Measurements from ENCODE around the gene PRKCE.
"Not testable (repeated sequence)": the region's sequence is repeated elsewhere in the genome, so short reads cannot be mapped to it uniquely, and the experiment has no call there.

Gene PRKCE

DNA sequence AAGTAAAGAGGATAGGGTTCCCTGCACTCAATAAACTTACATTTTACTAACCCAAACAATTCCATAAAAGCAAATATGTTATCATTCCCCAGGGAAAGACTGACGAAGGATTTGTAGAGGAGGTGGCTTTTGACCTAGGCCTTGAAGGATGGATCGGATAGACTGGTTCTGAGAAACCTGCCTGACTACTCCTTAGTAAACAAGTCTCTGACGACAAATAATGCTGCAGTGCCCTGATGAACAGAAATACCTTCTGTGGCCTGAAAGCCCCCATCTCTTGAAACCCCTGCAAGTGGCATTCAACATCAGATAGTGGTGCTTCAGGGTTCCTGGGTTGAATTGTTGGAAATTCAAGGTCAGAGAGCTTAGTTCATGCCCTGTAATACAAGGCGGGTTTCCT lies 19.2 kb downstream of the PRKCE start:
- no peak for DNase-seq

- DNase-seq: no peak
These were observed 20.7 kb downstream of the PRKCE start for GRCh38 chr2:45672138-45672537.

GRCh38 chr2:45674035-45674816 lies 22.8 kb downstream of the PRKCE start:
- no peak for DNase-seq

DNA sequence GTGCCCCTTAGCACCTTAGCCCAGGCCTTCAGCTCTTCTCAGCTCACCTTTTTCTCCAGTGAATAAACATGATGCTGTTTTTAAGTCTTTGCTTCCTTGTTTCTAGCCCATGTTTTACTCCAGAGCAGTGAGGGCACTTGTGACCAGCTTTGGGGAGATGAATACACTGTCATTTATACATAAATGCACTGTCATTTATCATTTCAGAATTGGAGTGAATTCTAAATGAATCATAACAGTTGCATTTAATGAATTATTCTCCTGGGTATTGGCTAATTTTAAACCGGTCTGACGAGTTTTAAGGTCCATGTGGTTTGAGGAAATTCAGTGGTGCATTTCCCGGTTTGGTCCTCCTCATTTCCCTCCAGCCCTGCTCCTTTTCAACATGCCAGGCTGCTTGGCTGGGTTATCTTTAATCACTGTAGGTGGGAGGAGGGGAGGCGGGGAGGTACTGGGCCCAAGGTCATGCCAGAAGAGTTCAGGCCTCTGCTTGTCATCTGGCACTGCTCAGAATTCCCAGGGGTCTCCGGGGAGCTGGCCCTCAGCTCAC lies 23.9 kb downstream of the PRKCE start:
- DNase-seq: no peak

GRCh38 chr2:45676088-45676487 lies 24.6 kb downstream of the PRKCE start:
- no peak for DNase-seq

DNA sequence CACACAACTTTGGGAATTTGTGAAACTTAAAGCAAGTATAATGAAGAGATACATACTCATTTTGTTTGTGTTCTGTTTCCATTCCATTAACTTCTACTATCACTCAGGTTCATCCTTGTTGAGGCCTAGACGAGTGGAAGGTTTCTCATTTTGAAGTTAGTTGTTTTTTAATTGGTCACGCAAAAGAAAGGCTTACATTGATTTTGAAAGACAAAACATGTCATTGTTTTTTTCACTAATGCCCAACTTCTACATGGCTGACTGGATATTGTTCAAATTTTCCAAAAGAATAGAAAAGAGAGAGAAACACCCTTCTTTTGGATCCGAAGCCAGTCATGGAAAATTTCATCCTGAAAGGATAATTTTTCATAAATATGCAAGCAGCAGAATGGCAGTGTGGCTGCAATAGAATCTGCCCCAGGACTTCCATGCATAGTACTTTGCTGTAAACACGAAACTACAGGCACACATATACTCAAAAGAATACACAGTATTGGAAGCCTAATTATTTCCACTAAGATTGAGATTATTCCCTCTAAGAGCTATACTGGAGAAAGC lies 27.4 kb downstream of the PRKCE start:
- DNase-seq: no peak

- DNase-seq: no peak
These were observed 29.0 kb downstream of the PRKCE start for GRCh38 chr2:45680351-45680967.

GRCh38 chr2:45681675-45682074 lies 30.2 kb downstream of the PRKCE start:
- DNase-seq: no peak

DNA sequence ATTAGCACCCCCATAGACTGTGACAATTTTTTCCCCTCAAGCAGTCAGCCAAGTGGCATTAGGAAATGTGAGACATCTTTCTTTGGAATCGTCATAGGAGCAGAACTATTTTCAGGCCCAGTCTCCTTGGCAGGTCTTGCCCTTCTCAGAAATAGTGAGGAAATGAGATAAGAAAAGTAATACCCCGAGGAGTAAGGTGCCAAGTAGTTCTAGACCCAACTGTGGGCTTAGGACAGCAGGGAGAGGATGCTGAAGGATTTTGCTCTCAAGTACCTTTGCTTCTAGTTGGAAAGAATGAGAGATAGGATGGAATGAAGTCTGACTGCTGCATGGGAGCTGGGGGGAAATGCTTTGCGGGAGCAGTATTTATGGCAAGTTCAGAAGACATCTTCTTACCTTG lies 31.8 kb downstream of the PRKCE start:
- no peak for DNase-seq

GRCh38 chr2:45684756-45685155 lies 33.3 kb downstream of the PRKCE start:
- DNase-seq: no peak

DNA sequence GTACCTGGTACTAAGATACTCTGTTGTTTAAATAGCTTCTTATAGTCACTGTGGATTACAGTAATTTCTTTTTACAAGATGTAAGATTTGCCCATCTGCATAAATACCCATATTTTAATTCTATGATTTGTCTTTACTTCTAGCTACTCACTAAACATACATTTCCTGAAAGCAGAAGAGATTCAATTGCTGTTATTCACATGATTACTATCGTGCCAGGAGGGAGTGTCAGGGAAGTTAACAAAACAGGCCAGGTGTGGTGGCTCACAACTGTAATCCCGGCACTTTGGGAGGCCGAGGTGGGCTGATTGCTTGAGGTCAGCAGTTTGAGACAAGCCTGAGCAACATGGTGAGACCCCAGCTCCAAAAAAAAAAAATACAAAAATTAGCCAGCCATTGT lies 33.8 kb downstream of the PRKCE start:
- no peak for DNase-seq

GRCh38 chr2:45687964-45688363 lies 36.5 kb downstream of the PRKCE start:
- DNase-seq: no peak

DNA sequence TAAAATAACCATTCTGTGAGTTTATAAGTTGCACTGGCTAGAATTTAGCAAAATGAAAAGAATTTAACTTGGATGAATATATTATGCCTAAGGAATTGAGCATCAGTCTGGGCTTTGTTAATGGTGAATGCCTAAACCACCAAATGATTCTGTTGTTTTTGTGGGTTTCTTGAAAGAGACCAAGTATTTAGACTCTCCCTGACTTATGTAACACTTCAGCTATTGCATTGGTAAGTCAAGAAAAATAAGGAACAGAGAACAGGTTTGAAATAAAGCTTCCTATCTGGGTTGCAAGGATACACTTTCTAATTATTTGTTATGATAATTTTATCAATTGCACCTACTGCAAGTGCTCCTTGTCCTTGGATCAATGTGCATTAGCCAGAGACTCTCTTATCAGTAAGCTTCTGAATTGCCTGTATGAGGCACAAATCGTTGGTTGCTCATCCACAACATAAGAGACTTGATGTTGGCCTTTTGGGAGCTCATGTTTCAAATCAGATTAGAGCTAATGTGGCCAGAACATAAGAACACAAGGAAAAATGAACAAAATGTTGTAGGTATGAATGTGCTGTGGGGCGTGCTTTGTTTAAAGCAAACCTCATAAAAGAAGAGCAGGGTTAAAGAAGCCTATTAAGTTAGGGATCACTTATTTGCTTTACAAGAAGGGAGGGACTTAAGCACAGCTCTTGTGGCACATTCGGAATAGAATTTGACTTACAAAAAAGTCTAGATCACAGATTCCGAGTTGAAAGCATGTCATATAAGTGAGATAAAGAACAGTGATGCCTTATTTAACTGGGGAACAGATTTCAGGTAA lies 37.2 kb downstream of the PRKCE start:
- no peak for DNase-seq

- DNase-seq: no peak
These were observed 38.8 kb downstream of the PRKCE start for GRCh38 chr2:45690231-45690630.

DNA sequence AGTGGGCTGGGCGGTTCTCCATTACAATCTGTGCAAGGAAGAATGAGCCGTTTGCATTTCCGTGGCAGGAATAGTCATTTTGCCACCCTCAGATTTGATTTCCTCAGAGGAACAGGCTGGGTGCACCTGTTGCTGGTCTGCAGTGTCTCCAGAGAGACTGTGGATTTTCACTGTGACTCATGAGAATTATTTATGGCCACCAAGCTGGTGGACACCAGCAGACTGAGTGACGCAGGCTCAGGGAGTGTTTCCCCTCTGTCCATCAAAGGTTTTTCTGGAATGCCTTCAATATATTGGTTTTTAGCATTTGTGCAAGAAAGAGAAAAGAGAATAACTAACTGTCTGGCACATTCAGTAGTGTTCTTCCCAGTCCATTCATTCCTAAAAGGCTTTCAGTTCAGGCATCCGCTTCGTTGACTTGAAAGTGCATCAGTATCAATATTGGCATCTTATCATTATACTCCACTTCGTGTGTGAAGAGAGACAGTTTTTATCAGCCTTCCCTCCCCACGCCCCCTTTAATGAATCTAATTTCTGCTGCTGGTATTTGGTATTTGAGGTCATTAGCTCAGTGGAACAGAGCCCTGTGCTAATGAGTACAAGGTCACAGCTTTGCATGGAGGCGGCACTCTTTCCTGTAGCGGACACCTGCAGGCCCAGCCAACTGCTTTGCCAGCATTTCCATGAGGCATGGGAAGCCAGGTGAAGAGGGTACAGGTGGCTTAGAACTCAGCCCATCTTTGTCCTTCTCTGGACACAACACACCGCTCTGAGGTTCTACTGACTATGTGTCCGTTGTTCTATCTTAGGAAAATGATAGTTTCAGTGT lies 39.9 kb downstream of the PRKCE start:
- DNase-seq: no peak

- DNase-seq: no peak
These were observed 41.1 kb downstream of the PRKCE start for GRCh38 chr2:45692566-45692965.

DNA sequence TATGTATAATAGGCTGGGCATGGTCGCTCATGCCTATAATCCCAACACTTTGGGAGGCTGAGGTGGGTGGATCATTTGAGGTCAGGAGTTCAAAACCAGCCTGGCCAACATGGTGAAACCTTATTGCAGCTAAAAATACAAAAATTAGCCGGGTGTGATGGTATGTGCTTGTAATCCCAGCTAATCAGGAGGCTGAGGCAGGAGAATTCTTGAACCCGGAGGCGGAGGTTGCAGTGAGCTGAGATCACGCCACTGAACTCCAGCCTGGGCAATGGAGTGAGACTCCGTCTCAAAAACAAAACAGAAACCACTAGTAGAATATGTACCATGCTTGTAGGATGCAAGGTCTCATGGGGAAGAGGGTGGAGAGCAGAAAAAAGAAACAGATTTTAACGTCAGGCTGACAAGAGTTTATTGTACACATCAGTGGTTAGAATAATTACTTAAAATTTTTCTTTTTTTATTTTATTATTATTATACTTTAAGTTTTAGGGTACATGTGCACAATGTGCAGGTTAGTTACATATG lies 44.1 kb downstream of the PRKCE start:
- DNase-seq: not testable (repeated sequence)

DNA sequence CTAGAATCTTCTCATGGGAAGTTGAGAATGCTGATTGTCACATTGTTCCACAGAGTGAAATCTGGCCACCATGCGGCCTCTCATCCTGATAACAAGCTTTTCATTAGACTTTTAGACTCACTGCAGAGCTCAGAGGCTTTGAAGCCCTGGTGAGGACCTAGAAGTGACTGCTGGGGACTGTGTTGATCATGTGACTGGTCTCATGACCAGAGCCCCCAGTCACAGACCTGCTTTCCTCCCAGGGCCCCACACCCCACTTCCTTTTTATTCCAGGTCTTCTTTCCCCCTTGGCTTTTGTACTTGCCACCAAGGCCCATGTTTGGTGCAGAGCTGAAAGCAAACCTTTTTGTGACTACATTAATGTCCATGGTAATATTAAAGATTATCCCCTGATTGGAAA lies 45.2 kb downstream of the PRKCE start:
- no peak for DNase-seq

DNA sequence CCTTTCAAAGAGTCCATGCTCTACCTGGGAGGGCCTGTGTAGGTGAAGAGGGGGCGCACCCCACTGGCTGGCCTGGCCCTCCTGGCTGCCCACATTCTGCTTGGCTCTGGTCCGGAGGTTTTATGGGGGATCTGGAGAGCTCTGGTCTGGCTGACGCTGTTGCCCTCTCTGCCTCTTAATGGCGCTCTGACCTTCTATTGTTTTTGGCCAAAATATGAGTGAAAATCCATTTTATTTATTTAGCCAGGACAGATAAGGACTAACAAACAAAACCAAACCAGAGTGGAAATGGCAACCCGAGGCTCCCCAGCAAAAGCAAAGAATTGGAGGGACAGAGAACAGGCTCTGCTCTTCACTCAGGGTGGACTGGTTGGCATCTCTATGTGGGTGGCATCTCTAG lies 45.7 kb downstream of the PRKCE start:
- no peak for DNase-seq

DNA sequence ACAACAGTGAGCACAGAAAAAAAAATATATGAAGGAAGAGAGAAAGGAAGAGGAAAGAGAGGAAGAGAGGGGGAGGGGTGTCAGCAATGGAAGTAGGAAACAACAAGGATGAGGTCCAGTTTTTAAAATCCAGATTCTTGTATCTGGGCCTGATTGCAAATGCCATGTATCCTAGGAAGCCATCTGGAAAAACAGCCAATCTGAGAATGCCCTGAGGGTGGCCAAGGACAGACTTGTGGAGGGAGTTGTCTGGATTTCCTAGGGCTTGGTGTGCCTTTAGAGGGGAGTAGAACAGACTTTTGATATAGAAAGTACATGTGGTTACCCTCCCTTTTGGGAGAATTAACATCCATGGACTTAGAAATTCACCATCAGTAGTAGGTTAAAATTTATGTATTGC lies 47.1 kb downstream of the PRKCE start:
- DNase-seq: no peak

- no peak for DNase-seq
These were observed 47.7 kb downstream of the PRKCE start for GRCh38 chr2:45699032-45699658.

Measured in activated T-cell treated with anti-CD3 and anti-CD28 coated beads, Interleukin-2, amount 50 U/mL, for 1 hour (primary cell).